OCI-LY3 (cell line): ENCODE measurements around the gene SPINK14.

Source experiments
- H2AFZ ChIP-seq: fragments of 200-600, 300-600 bp; shearing (Covaris generic); 2 replicates; pipeline ENCODE4 v1.6.0; 2014; ENCODE audit warnings: antibody characterized with exemption, low read depth, low read length
- H3K27ac ChIP-seq: fragments of 200-600, 300-600 bp; sonication (generic); 2 replicates; pipeline ENCODE4 v1.5.1; 2014; ENCODE audit warnings: mild to moderate bottlenecking, low read length, moderate library complexity, mixed read lengths
- H3K27me3 ChIP-seq: fragments of 200-600, 300-600 bp; sonication (generic); 2 replicates; pipeline ENCODE4 v1.6.1; 2014; ENCODE audit warnings: low read depth, low read length, mixed read lengths
- H3K36me3 ChIP-seq: fragments of 200-600, 300-600 bp; sonication (generic); replicated peaks from 2 replicates; pipeline ENCODE3; 2014; ENCODE audit warnings: low read depth, low read length, mixed read lengths
- H3K4me1 ChIP-seq: fragments of 300-600, 200-600 bp; sonication (generic); 2 replicates; pipeline ENCODE4 v1.6.1; 2014; ENCODE audit warnings: low read length, mixed read lengths
- H3K4me2 ChIP-seq: fragments of 200-600, 300-600 bp; sonication (generic); 2 replicates; pipeline ENCODE4 v1.6.1; 2014; ENCODE audit warnings: low read length, mixed read lengths
- H3K4me3 ChIP-seq: fragments of 300-600, 200-600 bp; sonication (generic); 2 replicates; pipeline ENCODE4 v1.5.1; 2014; ENCODE audit warnings: antibody characterized with exemption, mild to moderate bottlenecking, low read length, moderate library complexity
- H3K79me2 ChIP-seq: fragments of 300-600, 200-600 bp; shearing (Covaris generic); 2 replicates; pipeline ENCODE4 v1.6.1; 2014; ENCODE audit warnings: mild to moderate bottlenecking, low read length, mixed read lengths
- H3K9ac ChIP-seq: fragments of 300-600, 200-600 bp; shearing (Covaris generic); 2 replicates; pipeline ENCODE4 v1.6.0; 2014; ENCODE audit warnings: mild to moderate bottlenecking, low read length, moderate library complexity
- H3K9me3 ChIP-seq: fragments of 200-600, 300-600 bp; shearing (Covaris generic); 2 replicates; pipeline ENCODE4 v1.6.1; 2014; ENCODE audit warnings: low read length, mixed read lengths; ENCODE audit not compliant: insufficient read depth
- H4K20me1 ChIP-seq: fragments of 200-600, 300-600 bp; sonication (generic); 2 replicates; pipeline ENCODE4 v1.6.1; 2016; ENCODE audit warnings: low read length, mixed read lengths; ENCODE audit not compliant: insufficient read depth
- EZH2phosphoT487 ChIP-seq: fragments of 200-600 bp; shearing (Covaris generic); IDR thresholded peaks from 2 replicates; pipeline ENCODE4 v1.6.1; 2018; ENCODE audit warnings: antibody characterized with exemption, mixed run types, low read depth
- TF ChIP-seq, protein P1 (sequence below): fragments of 200-600, 300-600 bp; sonication (generic); IDR thresholded peaks from 2 replicates; pipeline ENCODE4 v1.5.1; 2014; ENCODE audit warnings: antibody characterized with exemption, low read length, low read depth

Gene SPINK14

GRCh38 chr5:148214665-148215185 is 46.4 kb downstream of the SPINK14 start:
- H3K36me3 ChIP-seq, result no peaks in the 10 kb centered on the region
- no peaks in the 10 kb centered on the region for H4K20me1 ChIP-seq
- TF ChIP-seq, protein P1, sequence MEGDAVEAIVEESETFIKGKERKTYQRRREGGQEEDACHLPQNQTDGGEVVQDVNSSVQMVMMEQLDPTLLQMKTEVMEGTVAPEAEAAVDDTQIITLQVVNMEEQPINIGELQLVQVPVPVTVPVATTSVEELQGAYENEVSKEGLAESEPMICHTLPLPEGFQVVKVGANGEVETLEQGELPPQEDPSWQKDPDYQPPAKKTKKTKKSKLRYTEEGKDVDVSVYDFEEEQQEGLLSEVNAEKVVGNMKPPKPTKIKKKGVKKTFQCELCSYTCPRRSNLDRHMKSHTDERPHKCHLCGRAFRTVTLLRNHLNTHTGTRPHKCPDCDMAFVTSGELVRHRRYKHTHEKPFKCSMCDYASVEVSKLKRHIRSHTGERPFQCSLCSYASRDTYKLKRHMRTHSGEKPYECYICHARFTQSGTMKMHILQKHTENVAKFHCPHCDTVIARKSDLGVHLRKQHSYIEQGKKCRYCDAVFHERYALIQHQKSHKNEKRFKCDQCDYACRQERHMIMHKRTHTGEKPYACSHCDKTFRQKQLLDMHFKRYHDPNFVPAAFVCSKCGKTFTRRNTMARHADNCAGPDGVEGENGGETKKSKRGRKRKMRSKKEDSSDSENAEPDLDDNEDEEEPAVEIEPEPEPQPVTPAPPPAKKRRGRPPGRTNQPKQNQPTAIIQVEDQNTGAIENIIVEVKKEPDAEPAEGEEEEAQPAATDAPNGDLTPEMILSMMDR, result no peak
- TF ChIP-seq EZH2phosphoT487, result no peak
- H3K4me1 ChIP-seq, result no peaks in the 10 kb centered on the region
- H2AFZ ChIP-seq, result no peak overlapping the region
- no peaks in the 10 kb centered on the region for H3K79me2 ChIP-seq
- no peak overlapping the region for H3K4me3 ChIP-seq
- H3K27me3 ChIP-seq, result no peaks in the 10 kb centered on the region
- H3K9ac ChIP-seq, result no peak overlapping the region
- H3K27ac ChIP-seq, result no peak overlapping the region
- no peak overlapping the region for H3K4me2 ChIP-seq
- no peaks in the 10 kb centered on the region for H3K9me3 ChIP-seq

- H3K4me3 ChIP-seq, result no peak overlapping the region
- TF ChIP-seq EZH2phosphoT487, result no peak
- TF ChIP-seq, protein P1, result no peak
- no peak overlapping the region for H3K9ac ChIP-seq
- H3K4me2 ChIP-seq, result no peak overlapping the region
- no peaks in the 10 kb centered on the region for H3K9me3 ChIP-seq
- H3K4me1 ChIP-seq, result no peaks in the 10 kb centered on the region
- H3K36me3 ChIP-seq, result no peaks in the 10 kb centered on the region
- no peak overlapping the region for H3K27ac ChIP-seq
- no peaks in the 10 kb centered on the region for H4K20me1 ChIP-seq
- no peaks in the 10 kb centered on the region for H3K79me2 ChIP-seq
- H2AFZ ChIP-seq, result no peak overlapping the region
- H3K27me3 ChIP-seq, result no peaks in the 10 kb centered on the region
Measured at GRCh38 chr5:148221508-148221907, 53.2 kb downstream of the SPINK14 start.

- H2AFZ ChIP-seq, result no peak overlapping the region
- no peak overlapping the region for H3K4me3 ChIP-seq
- H3K27me3 ChIP-seq, result no peaks in the 10 kb centered on the region
- H3K79me2 ChIP-seq, result no peaks in the 10 kb centered on the region
- H3K4me2 ChIP-seq, result no peak overlapping the region
- H3K4me1 ChIP-seq, result no peaks in the 10 kb centered on the region
- H3K9ac ChIP-seq, result no peak overlapping the region
- TF ChIP-seq, protein P1, result no peak
- no peak for TF ChIP-seq EZH2phosphoT487
- H3K9me3 ChIP-seq, result no peaks in the 10 kb centered on the region
- no peaks in the 10 kb centered on the region for H3K36me3 ChIP-seq
- H4K20me1 ChIP-seq, result no peaks in the 10 kb centered on the region
- no peak overlapping the region for H3K27ac ChIP-seq
Measured at GRCh38 chr5:148224117-148224742, 55.9 kb downstream of the SPINK14 start.
